Breast epithelium (tissue), 4 donors: Measurements from ENCODE around the gene ITPR1. TPM values are rescaled to one million over a fixed set of nuclear protein-coding genes. Genes with fewer than 3 reads are reported as not detected.

Source experiments
- DNase-seq, 2 donors: peaks; one replicate each; pipeline ENCODE4 v3.0.0-alpha.2; 2019; ENCODE audit warnings: low spot score in 2 of 2
- H3K27ac ChIP-seq, 2 donors: fragments of 200-600 bp; sonication (generic) in 1 of 2; one replicate each; pipeline ENCODE4 v1.5.1; 2016 to 2019; ENCODE audit warnings: mild to moderate bottlenecking in 1 of 2
- H3K27me3 ChIP-seq, 2 donors: fragments of 200-600 bp; sonication (generic) in 1 of 2; one replicate each; pipeline versions ENCODE4 v1.5.1 to v1.6.0; 2017 to 2019; ENCODE audit warnings: control low read depth in 1 of 2, mild to moderate bottlenecking in 1 of 2
- H3K36me3 ChIP-seq: fragments of 200-600 bp; one replicate; pipeline ENCODE4 v1.5.1; 2019
- H3K4me1 ChIP-seq, 2 donors: fragments of 200-600 bp; sonication (generic); one replicate each; pipeline ENCODE4 v1.5.1; 2016 to 2019; ENCODE audit warnings: control low read depth in 1 of 2
- H3K4me3 ChIP-seq, 3 donors: fragments of 200-600 bp; sonication (generic); 1 replicate in 2 of 3; 2 replicates in 1 of 3; pipeline ENCODE4 v1.5.1; 2016 to 2019; ENCODE audit warnings: mild to moderate bottlenecking in 3 of 3, moderate library complexity in 2 of 3
- H3K9me3 ChIP-seq, 2 donors: fragments of 200-600 bp; sonication (generic) in 1 of 2; one replicate each; pipeline ENCODE4 v1.5.1; 2016 to 2019; ENCODE audit warnings: control low read depth in 1 of 2
- POLR2A ChIP-seq: fragments of 450-650 bp; IDR thresholded peaks from one replicate; pipeline ENCODE4 v1.6.1; 2016; ENCODE audit warnings: antibody characterized with exemption, mild to moderate bottlenecking, moderate library complexity
- POLR2AphosphoS5 ChIP-seq, 3 donors: sonication (generic); formaldehyde crosslinking; IDR thresholded peaks; one replicate each; pipeline ENCODE4 v1.6.1; 2017; ENCODE audit warnings: antibody characterized with exemption in 3 of 3
- intact Hi-C: fragments of 100-400 bp; cut with DNase I; formaldehyde crosslinking; loops from one replicate; pipeline ENCODE4 v1.15.1; 2023; ENCODE audit warnings: low total_unique reads
- total RNA-seq, 3 donors: library from RNA; depleted of rRNA; stranded (reverse); fragments of >200 nt; gene quantifications; one replicate each; pipeline ENCODE4 v1.1.0, GENCODE V29; 2016
- TF ChIP-seq, protein P1 (sequence below), 3 donors: fragments of 450-650 bp; IDR thresholded peaks; one replicate each; pipeline ENCODE4 v1.5.1; 2016 to 2017; ENCODE audit warnings: antibody characterized with exemption in 3 of 3, mild to moderate bottlenecking in 3 of 3, moderate library complexity in 3 of 3

ITPR1 gene
- total RNA-seq, 3 donors from 2014 or later, result 53.8 to 227 (median 174) TPM

DNA sequence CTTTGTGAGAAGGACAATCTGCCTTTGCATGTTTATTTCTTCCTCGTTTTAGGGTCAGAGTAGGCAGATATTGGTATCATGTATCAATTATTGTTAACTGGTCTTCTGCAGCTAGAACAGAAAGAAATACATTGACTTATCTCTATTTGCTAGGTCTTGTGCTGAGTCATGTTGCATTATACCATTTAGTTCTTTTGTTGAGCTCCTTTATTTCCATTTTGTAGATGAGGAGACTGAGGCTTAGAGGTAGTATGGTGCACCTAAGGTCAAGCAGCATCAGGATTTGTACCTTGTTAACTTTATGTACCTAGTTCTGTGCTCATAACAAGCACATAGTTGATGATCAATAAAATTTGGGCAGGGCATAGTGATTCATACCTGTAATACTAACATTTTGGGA, 182.6 kb downstream of the ITPR1 start:
- H3K4me1 ChIP-seq, result no peaks in the 10 kb centered on the region
- DNase-seq, result no peak

GRCh38 chr3:4678320-4678719, 185.2 kb downstream of the ITPR1 start:
- no peak for TF ChIP-seq POLR2A
- TF ChIP-seq POLR2AphosphoS5 (IDR thresholded peaks at IDR 0.05), result no peak
- TF ChIP-seq, protein P1, sequence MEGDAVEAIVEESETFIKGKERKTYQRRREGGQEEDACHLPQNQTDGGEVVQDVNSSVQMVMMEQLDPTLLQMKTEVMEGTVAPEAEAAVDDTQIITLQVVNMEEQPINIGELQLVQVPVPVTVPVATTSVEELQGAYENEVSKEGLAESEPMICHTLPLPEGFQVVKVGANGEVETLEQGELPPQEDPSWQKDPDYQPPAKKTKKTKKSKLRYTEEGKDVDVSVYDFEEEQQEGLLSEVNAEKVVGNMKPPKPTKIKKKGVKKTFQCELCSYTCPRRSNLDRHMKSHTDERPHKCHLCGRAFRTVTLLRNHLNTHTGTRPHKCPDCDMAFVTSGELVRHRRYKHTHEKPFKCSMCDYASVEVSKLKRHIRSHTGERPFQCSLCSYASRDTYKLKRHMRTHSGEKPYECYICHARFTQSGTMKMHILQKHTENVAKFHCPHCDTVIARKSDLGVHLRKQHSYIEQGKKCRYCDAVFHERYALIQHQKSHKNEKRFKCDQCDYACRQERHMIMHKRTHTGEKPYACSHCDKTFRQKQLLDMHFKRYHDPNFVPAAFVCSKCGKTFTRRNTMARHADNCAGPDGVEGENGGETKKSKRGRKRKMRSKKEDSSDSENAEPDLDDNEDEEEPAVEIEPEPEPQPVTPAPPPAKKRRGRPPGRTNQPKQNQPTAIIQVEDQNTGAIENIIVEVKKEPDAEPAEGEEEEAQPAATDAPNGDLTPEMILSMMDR (IDR thresholded peaks at IDR 0.05), result no peak
- H3K27me3 ChIP-seq, result no peaks in the 10 kb centered on the region
- no peak for DNase-seq
- H3K9me3 ChIP-seq, result no peaks in the 10 kb centered on the region
- H3K4me3 ChIP-seq, result no peak overlapping the region
- no peak overlapping the region for H3K27ac ChIP-seq
- H3K36me3 ChIP-seq, result no peaks in the 10 kb centered on the region
- intact Hi-C loops, result no loop called here
- H3K4me1 ChIP-seq, result no peaks in the 10 kb centered on the region

More for the DNA sequence above, 182.6 kb downstream of the ITPR1 start:
- Histone ChIP-seq H3K9me3 (no peaks in the 10 kb centered on the region), H3K27me3 (no peaks in the 10 kb centered on the region), H3K27ac (no peak overlapping the region), H3K36me3 (no peaks in the 10 kb centered on the region), H3K4me3 (no peak overlapping the region)
- intact Hi-C loops, result no loop called here
- TF ChIP-seq POLR2A (no peak), POLR2AphosphoS5 (IDR thresholded peaks at IDR 0.05) (no peak)
- TF ChIP-seq, protein P1 (IDR thresholded peaks at IDR 0.05), result no peak

DNA sequence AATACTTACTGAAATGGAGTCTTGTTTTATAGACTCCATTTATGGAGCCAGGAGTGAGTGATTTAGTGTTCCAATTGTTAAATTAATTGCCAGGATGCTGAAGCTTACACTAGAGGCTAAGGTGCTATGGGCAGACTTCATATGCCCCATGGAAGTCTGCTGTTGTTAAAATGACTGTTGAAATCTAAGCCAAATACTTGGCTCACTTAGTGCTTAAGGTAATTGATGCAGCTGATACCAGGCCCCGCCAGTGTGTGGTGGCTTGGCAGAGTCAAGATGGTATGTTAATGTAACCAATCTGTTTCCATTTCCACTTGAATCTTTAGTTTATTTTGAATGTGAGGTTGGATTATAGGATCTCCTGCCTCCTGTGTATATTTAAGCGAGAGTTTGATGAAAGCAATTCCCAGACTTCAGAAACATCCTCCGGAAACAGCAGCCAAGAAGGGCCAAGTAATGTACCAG, 187.1 kb downstream of the ITPR1 start:
- no peak for DNase-seq
- TF ChIP-seq, protein P1 (IDR thresholded peaks at IDR 0.05), result no peak
- TF ChIP-seq POLR2A, result no peak
- no peak for TF ChIP-seq POLR2AphosphoS5 (IDR thresholded peaks at IDR 0.05)
- H3K27ac ChIP-seq, result peak overlapping the region in 1 of 2 donors; percentile 7
- H3K4me3 ChIP-seq, result no peak overlapping the region
- no peaks in the 10 kb centered on the region for H3K36me3 ChIP-seq
- no peaks in the 10 kb centered on the region for H3K4me1 ChIP-seq
- no peaks in the 10 kb centered on the region for H3K9me3 ChIP-seq
- H3K27me3 ChIP-seq, result no peaks in the 10 kb centered on the region
- intact Hi-C loops, result no loop called here

GRCh38 chr3:4680871-4681300, 187.7 kb downstream of the ITPR1 start:
- TF ChIP-seq POLR2A, result no peak
- TF ChIP-seq, protein P1 (IDR thresholded peaks at IDR 0.05), result no peak
- TF ChIP-seq POLR2AphosphoS5 (IDR thresholded peaks at IDR 0.05), result no peak
- H3K4me3 ChIP-seq, result no peak overlapping the region
- H3K4me1 ChIP-seq, result no peaks in the 10 kb centered on the region
- H3K36me3 ChIP-seq, result no peaks in the 10 kb centered on the region
- no peaks in the 10 kb centered on the region for H3K9me3 ChIP-seq
- no peak overlapping the region for H3K27ac ChIP-seq
- no peaks in the 10 kb centered on the region for H3K27me3 ChIP-seq
- DNase-seq, result no peak
- intact Hi-C loops, result no loop called here

GRCh38 chr3:4681301-4681700, 188.2 kb downstream of the ITPR1 start:
- Histone ChIP-seq H3K27me3 (no peaks in the 10 kb centered on the region), H3K27ac (no peak overlapping the region), H3K4me1 (no peaks in the 10 kb centered on the region), H3K36me3 (no peaks in the 10 kb centered on the region), H3K4me3 (no peak overlapping the region), H3K9me3 (no peaks in the 10 kb centered on the region)
- DNase-seq, result no peak
- TF ChIP-seq POLR2AphosphoS5 (IDR thresholded peaks at IDR 0.05) (no peak), POLR2A (no peak)
- TF ChIP-seq, protein P1 (IDR thresholded peaks at IDR 0.05), result no peak
- intact Hi-C loops, result no loop called here
